Neural crest cell (in vitro differentiated cells): ENCODE measurements around the gene ROGDI. TPM values are rescaled to one million over a fixed set of nuclear protein-coding genes. Genes with fewer than 3 reads are reported as not detected.

ENCODE experiments used
- DNase-seq: peaks from one replicate; pipeline ENCODE4 v3.0.0; 2021; ENCODE audit warnings: low read depth, mixed read lengths, low spot score
- H3K27ac Mint-ChIP-seq: one replicate; pipeline ENCODE4 v1.8.0; 2021; ENCODE audit warnings: mild to moderate bottlenecking, mixed read lengths; ENCODE audit not compliant: unreplicated experiment
- H3K27me3 Mint-ChIP-seq: 2 replicates; pipeline ENCODE4 v1.8.0; 2021; ENCODE audit warnings: low read depth, mild to moderate bottlenecking, mixed read lengths
- H3K36me3 Mint-ChIP-seq: 2 replicates; pipeline ENCODE4 v1.8.0; 2021; ENCODE audit warnings: low read depth, mild to moderate bottlenecking, mixed read lengths
- H3K4me1 Mint-ChIP-seq: 2 replicates; pipeline ENCODE4 v1.8.0; 2021; ENCODE audit warnings: mixed read lengths
- H3K4me3 Mint-ChIP-seq: one replicate; pipeline ENCODE4 v1.8.0; 2021; ENCODE audit warnings: mild to moderate bottlenecking, mixed read lengths
- H3K9me3 Mint-ChIP-seq: 2 replicates; pipeline ENCODE4 v1.8.0; 2021; ENCODE audit warnings: mixed read lengths
- CTCF ChIP-seq: fragments of 200-600 bp; sonication (generic); conservative IDR thresholded peaks from 2 replicates; pipeline ENCODE4 v1.5.0; 2021; ENCODE audit warnings: antibody characterized with exemption, mild to moderate bottlenecking
- total RNA-seq: library from RNA; stranded (reverse); gene quantifications from 2 replicates; pipeline ENCODE4 v1.2.1, GENCODE V29; 2021

Gene ROGDI
- total RNA-seq, 1 donor from 2014 or later = 22.0 TPM

- no peaks in the 10 kb centered on the region for H3K27me3 Mint-ChIP-seq
- H3K4me1 Mint-ChIP-seq = no peaks in the 10 kb centered on the region
- no peak overlapping the region for H3K4me3 Mint-ChIP-seq
- no peak for DNase-seq
- TF ChIP-seq CTCF = no peak
- H3K27ac Mint-ChIP-seq = peak overlapping the region; percentile 67
- H3K9me3 Mint-ChIP-seq = no peaks in the 10 kb centered on the region
- peaks cover 9% of the 10 kb centered on the region for H3K36me3 Mint-ChIP-seq
These were observed 11.0 kb upstream of the ROGDI start for GRCh38 chr16:4813251-4814003.

- TF ChIP-seq CTCF = no peak
- Mint-ChIP-seq H3K27me3 (no peaks in the 10 kb centered on the region), H3K4me1 (no peaks in the 10 kb centered on the region), H3K4me3 (no peak overlapping the region), H3K9me3 (no peaks in the 10 kb centered on the region), H3K36me3 (peaks cover 12% of the 10 kb centered on the region), H3K27ac (no peak overlapping the region)
- DNase-seq = no peak
These were observed 9.3 kb upstream of the ROGDI start for GRCh38 chr16:4811773-4812172.

DNA sequence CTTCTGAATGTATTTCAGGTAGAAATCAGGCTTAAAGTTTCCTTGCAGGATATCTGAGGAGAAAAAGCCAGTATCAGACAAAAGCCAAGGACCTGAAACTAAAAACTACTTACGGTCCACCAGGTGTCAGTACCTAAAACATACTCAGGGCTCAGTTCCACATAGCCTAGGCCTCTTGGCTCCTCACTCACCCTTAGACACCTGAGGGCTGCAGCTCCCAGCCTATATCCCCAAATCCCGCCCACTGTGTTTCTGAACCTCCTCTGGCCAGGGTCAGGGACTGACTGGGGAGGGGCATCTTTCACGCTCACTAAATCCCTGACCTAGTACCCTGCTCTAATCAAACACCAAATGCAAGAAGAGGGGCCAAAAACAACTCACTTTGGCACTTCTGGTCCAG, 8.8 kb upstream of the ROGDI start:
- DNase-seq = no peak
- Mint-ChIP-seq H3K4me1 (no peaks in the 10 kb centered on the region), H3K27ac (no peak overlapping the region), H3K27me3 (no peaks in the 10 kb centered on the region), H3K36me3 (peaks cover 12% of the 10 kb centered on the region), H3K4me3 (no peak overlapping the region), H3K9me3 (no peaks in the 10 kb centered on the region)
- no peak for TF ChIP-seq CTCF

GRCh38 chr16:4806280-4806679, 3.8 kb upstream of the ROGDI start:
- H3K27ac Mint-ChIP-seq = no peak overlapping the region
- no peak overlapping the region for H3K4me3 Mint-ChIP-seq
- H3K27me3 Mint-ChIP-seq = no peaks in the 10 kb centered on the region

GRCh38 chr16:4805231-4805630, 2.8 kb upstream of the ROGDI start:
- H3K27me3 Mint-ChIP-seq = no peaks in the 10 kb centered on the region
- H3K27ac Mint-ChIP-seq = no peak overlapping the region
- peaks cover 9% of the 10 kb centered on the region for H3K4me1 Mint-ChIP-seq
- peak overlapping the region; percentile 38 for H3K4me3 Mint-ChIP-seq
- DNase-seq = no peak
- H3K9me3 Mint-ChIP-seq = no peaks in the 10 kb centered on the region
- H3K36me3 Mint-ChIP-seq = peaks cover 6% of the 10 kb centered on the region
- no peak for TF ChIP-seq CTCF

More at GRCh38 chr16:4806280-4806679, 3.8 kb upstream of the ROGDI start:
- peaks cover 6% of the 10 kb centered on the region for H3K36me3 Mint-ChIP-seq
- TF ChIP-seq CTCF = no peak
- H3K9me3 Mint-ChIP-seq = no peaks in the 10 kb centered on the region
- peaks cover 9% of the 10 kb centered on the region for H3K4me1 Mint-ChIP-seq
- DNase-seq = no peak
